GM19455 (cell line): ENCODE measurements around the gene KCNQ1.

ENCODE experiments used
- ATAC-seq: cut with Tn5 transposase; IDR thresholded peaks from one replicate; pipeline ENCODE4 v1.9.1; 2021; ENCODE audit not compliant: unreplicated experiment

The KCNQ1 gene

DNA sequence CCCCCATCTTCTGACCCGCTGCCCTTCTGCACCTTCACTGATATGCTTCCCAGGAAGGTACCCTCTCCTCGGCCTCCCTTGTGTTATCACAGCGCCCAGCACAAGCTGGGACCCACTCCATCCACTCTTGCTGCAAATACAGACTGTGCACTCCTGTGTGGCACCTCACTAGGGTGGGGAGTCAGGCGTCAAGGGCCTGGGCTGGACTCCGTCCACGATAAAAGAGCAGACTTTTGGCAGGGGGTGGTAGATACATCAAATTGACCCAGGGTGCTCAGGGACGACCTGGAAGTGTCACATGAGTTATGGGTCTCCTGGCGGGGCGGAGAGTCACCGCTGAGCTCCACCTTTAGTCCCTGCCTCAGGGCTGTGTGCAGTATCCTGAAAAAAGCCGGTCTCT is 1.4 kb upstream of the KCNQ1 start:
- ATAC-seq, result no peak

GRCh38 chr11:2443881-2444820 is 657 bp upstream of the KCNQ1 start, which contains the start of gene TRPM5:
TSS of gene TRPM5 (minus strand) at chr11:2444514. CDS start at chr11:2423036, 21,478 bp downstream.
- ATAC-seq, result no peak

DNA sequence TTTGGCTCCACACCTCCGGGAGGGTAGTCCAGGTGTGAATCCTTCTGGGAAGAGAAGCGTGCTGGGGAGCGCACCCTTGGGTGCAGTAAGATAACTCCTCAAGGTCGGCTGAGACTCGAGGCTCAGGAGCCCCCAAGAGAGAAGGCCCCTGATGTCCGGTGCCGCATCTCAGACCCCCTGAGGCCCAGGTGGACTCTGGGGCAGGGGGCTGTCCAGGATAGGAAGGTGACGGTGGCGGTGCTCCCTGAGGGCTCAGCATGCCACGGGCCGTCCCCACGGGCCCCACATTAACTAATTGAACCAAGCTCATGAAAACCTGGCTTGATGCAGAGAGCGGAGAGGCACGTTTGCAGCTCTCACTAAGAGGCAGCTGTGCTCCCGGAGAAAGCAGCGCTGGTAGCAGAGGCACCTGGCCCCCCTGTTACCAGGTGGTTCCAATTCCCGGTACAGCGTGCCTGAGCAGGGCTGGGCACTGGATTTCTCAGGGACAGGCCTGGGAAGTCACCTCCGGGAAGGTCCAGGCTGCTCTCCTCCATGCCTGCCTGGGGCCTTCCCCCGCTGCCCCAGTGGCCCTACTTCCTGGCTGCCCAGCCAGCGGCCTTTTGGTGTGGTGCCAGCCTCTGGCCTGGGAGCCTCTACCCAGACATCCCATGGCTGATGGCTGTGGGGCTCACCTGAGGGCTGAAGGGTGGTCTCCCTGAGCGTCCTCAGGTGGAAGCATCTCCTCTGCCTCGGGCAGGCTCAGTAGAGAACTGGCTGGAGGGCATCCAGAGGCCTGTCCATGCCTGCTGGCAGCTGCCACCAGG is 1.1 kb downstream of the KCNQ1 start:
- no peak for ATAC-seq

DNA sequence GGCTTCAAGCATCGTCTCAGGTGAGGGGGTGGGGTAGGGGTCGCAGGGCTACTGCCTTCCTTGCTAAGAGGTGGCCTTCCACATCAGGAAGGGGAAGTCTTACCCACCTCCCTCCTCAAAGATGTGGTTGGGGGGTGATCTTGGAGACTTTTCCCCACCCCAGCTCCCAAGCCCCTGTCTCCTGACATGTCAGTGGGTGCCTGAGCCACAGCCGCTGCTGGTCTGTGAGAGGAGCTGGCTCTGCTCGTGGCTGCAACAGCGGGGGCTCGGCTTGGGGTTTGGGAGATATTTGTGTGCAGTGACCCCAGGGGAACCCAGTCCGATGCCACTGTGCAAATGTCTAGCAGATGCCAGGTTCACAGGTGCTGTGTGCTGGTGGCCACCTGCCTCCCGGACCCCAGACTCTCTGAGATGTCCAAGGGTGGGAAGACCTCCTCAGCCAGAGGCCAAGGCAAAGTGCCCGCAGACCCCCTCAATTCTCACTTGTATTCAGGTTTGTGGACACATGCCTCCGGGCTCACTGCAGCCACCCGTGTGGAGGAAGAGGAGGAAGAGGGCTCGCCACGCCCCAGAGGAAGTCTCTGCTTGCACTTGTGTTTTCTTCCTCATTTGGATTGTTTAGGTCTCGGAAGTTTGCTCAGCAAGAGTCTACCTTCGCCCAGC is 1.9 kb downstream of the KCNQ1 start:
- ATAC-seq, result no peak

DNA sequence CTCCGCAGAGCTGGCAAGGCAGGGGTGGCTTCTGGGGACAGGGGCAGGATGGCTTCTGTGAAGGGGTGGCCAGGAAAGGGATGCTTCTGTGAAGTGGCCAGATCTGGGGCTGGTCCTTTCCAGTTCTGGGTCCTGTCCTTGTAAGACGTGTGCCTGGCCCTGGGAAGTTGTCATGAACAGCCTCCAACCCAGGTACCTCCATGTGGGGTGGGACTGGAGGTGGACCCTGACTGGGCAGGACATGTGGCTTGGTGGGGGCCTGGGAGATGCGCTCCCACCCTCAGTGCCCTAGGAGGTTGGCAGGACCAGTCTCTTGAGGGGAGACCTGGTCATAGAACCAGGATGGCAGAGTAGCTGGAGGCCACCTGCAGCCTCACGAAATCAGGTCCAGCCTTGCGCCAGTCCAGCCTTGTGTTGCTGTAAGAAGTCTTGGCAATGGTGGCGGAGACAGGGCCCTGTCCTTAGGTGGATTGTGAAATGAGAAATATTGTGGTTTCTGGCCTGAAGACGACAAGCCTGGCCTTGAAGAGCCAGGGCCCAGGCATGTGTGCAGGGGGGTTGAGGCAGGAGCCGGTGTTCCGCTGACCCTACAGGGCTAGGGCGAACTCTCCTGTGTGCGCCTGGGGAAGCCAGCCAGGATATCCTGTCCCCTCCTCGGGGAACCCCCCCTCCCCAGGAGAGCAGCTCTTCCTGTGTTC is 2.6 kb downstream of the KCNQ1 start:
- no peak for ATAC-seq

- ATAC-seq, result no peak
These were observed 3.3 kb downstream of the KCNQ1 start for GRCh38 chr11:2447951-2448650.

DNA sequence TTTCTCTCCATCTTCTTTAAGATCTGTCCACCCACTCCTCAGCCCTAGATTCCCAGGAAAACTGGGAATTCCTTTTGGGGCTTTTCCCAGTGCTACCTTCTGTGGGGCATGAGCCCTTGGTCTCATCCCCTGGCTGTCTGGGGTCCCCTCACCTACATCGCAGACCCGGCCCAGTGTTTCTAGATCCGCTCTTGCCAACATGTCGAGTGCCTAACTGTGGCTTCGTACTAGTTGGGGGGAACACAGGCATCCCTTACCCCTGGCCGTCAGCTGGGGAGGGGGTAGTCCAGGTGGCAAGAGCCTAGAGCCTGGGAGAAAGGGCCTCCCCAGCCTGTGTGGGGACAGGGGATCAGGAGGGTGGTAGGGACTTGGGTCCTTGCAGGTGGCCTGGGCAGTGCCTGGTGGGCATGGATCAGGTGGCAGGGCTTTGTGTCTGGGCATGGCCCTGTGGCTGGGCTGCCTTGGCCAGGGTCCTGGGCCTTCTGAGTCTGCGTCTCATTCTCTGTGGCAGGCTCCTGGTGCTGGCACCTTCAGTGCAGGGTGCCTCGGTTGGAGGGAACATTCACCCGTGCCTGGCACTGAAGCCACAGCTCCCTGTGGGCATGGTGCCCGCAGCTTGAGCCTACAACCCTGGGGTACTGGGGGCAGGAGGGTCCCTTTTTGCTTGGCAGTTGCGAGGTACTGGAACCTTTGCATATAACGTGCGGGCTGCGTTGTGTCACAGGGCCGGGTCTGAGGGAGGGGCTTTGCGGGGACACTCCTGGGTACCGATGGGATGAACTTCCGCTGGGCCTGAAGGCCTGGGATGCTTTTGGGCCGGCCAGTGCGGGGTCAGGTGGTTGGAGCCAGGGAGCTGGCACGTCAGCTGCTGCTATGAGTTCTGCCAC is 4.1 kb downstream of the KCNQ1 start:
- ATAC-seq, result no peak

- no peak for ATAC-seq
These were observed 4.9 kb downstream of the KCNQ1 start for GRCh38 chr11:2449548-2450320.

DNA sequence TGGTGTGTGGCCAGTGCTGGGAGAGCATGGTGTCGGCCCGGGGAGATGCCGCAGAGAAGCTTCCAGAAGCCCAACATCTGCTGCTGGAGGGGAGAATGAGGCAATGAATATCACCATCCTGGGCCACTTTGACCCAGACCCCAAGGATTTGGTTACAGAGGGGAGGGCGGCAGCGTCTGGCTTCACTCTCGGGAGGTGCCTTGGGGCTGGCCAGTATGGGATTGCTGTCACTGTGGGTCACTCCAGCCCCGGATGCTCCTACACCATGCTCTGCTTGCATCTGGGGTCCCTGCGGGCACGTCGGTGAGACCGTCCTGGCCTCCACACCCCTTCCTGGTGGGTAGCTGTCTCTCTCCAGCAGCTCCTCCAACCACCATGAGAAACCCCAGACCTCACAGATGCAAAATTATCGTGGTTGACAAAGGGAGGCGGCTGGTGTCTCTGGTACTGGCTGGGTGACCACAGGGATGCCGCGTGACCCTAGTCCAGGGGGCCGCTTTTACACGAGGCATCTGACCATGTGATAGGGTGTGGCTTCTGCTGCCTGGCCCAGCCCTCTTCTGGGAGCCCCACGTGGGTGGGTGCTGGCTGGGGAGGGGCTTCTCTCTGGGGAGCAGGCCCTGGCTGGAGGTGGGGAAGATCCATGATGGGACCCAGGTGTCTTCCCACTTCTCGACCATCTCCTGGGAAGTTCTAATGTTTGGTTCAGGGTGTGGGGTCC is 5.7 kb downstream of the KCNQ1 start:
- no peak for ATAC-seq

DNA sequence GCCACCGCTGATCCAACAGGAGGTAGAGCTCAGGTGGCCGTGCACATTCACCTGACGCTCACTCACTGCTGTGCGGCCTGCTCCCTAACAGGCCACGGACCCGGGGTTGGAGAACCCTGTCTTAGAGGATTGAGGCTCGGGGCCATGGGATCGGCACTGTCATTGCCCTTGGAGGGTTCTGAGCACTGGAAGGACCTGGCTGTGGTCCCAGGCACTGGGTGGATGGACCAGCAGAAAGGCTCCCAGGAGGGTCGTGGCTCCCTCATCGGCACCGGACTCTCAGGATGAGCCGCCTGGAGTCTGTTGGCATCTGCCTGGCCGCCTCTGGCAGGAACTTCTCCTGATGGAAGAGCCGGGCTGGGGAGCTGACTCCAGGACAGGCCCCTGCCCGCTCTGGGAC is 6.5 kb downstream of the KCNQ1 start:
- no peak for ATAC-seq

- ATAC-seq, result no peak
These were observed 7.1 kb downstream of the KCNQ1 start for GRCh38 chr11:2451916-2452315.

DNA sequence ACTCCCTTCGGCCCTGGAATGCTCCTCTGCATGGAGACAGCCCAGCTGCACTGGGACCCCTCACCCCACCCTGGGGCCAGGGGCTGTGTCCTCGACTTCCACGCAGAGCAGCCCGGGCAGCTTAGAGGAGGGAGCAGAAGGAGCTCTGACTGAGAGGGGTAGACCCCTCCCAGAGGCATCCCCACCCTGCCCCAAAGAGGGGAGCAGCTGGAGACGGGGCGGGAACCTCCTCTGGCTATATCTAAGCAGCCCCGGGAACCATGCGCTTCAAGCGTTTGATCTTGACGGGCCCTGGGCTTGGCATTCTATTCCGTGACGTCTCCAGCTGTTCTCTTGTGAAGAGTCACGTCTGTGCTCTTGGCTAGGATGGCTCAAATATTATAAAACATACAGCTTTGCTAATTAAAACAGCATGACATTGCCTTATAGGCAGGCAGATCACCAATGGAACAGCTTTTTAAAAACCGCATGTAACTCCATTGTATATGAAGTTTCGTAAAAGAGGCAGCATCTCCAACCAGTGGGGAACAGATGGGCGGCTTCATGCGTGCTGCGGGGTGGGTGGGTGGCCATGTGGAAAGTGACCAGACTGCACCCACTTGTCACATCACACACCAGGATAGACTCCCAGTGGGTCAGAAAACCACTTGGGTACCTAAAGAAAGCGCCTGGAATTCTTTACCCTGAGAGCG is 7.7 kb downstream of the KCNQ1 start:
- no peak for ATAC-seq

DNA sequence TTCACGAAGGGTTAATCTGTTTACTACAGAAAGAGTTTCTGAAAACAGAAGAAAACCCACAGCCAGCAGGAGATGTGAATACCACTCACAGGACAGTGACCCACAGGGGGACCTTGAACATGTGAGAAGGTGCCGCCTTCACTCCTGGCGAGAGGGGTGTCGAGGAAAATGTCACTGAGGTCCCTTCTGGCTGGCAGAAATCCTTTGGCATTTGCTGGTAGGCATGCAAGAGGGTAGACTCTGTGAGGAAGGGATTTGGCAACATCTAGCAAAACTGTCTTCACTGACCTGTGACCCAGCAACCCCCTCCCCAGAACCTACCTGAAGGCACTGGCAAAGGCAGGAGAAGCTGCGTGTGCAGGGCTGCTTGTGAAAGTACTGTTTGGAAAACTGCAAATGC is 8.6 kb downstream of the KCNQ1 start:
- ATAC-seq, result no peak

GRCh38 chr11:2458321-2458720 is 13.5 kb downstream of the KCNQ1 start:
- ATAC-seq, result no peak

DNA sequence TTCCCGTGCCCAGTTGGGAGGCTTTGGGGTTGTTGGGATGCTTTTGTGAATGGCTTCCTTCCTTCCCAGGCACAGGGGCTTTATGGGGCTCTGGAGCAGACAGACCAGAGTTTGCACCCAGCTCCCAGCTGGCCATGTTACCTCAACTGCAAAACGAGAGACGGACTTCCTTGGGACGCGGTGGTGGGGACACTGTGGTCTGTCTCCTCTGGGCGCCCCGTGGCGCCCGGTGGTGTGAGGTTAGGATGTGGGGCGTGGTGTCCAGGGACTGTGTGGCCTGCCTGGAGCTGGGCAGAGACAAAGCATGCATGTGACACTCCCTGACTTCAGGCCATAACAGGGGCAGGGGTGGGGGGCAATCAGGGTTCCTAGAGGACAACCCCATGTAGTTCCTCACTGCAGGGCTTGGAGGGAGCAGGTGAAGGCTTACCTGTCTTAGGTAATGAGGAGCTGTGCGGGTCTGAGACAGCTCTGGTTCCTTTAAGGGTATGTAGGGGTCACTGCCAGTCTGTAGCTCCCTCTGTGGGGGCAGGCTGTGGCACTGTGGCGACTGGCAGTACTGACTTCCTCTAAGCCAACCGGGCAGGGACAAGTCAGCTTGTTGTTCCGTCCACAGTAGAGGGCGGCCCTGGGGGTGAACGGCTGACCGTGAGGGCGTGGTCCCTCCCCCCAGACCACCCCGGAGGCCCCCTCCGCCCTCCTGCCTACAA is 14.4 kb downstream of the KCNQ1 start:
- ATAC-seq, result no peak

DNA sequence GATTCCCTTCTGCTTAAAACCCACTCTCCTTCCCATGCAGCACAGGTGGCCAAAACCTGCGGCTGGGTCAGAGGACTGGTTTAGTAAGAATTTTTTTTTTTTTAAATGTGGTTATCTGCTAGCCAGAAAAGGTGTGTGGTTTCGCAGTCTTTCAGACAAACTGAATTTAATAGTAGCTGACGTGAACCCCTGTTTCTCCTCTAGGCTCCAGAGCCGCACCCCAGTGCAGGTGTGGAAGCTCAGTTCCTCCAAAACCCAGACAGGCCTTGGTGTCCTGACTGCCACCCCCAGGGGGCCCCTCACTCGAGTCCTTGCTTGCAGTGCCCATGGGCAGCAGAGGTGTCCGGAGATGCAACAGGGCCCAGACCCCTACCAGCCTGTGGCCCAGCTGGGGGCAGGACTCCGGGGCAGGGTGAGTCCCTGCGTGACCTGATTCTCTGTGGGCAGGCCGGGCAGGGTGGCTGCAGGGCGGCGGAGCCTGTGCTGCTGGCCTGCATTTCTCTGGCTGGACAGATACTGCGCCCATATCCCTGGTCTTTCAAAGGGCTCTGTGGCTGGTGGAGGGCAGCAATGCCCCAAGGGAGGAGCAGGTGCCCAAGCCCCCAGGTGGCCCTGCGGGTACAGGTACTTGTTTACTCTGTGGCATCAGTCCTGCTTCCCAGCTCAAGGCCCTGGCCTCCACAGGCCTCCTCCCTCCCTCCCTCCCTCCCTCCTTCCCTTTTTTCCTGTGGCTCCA is 15.2 kb downstream of the KCNQ1 start:
- no peak for ATAC-seq
